ENCODE results near the gene PLEKHF1. TPM values are rescaled to one million over a fixed set of nuclear protein-coding genes. Genes with fewer than 3 reads are reported as not detected.

Gene PLEKHF1
- total RNA-seq, 4 donors from 2014 or later = 8.6 to 38.8 (median 14.2) TPM

- Histone ChIP-seq H3K36me3 (peaks cover 0 to 13% (median 2%) of the 10 kb centered on the region in 4 donors), H3K4me3 (no peak overlapping the region), H3K27ac (no peak overlapping the region), H3K9me3 (no peaks in the 10 kb centered on the region), H3K27me3 (no peaks in the 10 kb centered on the region), H3K4me1 (peaks cover 0 to 17% (median 3%) of the 10 kb centered on the region in 4 donors)
- no peak for DNase-seq
- WGBS, 2 donors (ENCODE audit: low coverage in 1 of 2) = 82% methylated on average over 12 to 14 of the region's 14 CpGs
- intact Hi-C loops (cut with DNase I; ENCODE audit: low total_unique reads) = no loop called here
- TF ChIP-seq POLR2A (IDR thresholded peaks at IDR 0.05) = no peak
- TF ChIP-seq CTCF (IDR thresholded peaks at IDR 0.05) = no peak
- TF ChIP-seq EP300 (IDR thresholded peaks at IDR 0.05; ENCODE audit: low read depth) = no peak
- TF ChIP-seq POLR2AphosphoS5 (IDR thresholded peaks at IDR 0.05) = no peak
- in situ Hi-C loops (cut with MboI; ENCODE audit: low pct_ligation_motif_present in 1 of 4, low pct_unique_long_range_greater_than_20kb in 1 of 4, low sequenced_read_pairs in 3 of 4) = loop anchor here in 1 of 4 donors (25.0 kb wide), 1 partner anchor 93 kb away; the partner anchor contains the start of gene POP4
Observed at GRCh38 chr19:29704562-29705558, 39.6 kb downstream of the PLEKHF1 start.

- intact Hi-C loops (cut with DNase I; ENCODE audit: low total_unique reads) = no loop called here
- in situ Hi-C loops (cut with MboI; ENCODE audit: low pct_ligation_motif_present in 1 of 4, low pct_unique_long_range_greater_than_20kb in 1 of 4, low sequenced_read_pairs in 3 of 4) = loop anchor here in 1 of 4 donors (25.0 kb wide), 1 partner anchor 93 kb away; the partner anchor contains the start of gene POP4
Observed at GRCh38 chr19:29705706-29706105, 40.4 kb downstream of the PLEKHF1 start.

GRCh38 chr19:29706635-29707034 lies 41.4 kb downstream of the PLEKHF1 start:
- Histone ChIP-seq H3K4me1 (peaks cover 0 to 22% (median 3%) of the 10 kb centered on the region in 4 donors), H3K36me3 (peaks cover 0 to 13% (median 2%) of the 10 kb centered on the region in 4 donors), H3K4me3 (no peak overlapping the region), H3K27me3 (no peaks in the 10 kb centered on the region), H3K9me3 (no peaks in the 10 kb centered on the region), H3K27ac (no peak overlapping the region)
- TF ChIP-seq POLR2A (IDR thresholded peaks at IDR 0.05) (no peak), POLR2AphosphoS5 (IDR thresholded peaks at IDR 0.05) (no peak), CTCF (IDR thresholded peaks at IDR 0.05) (no peak), EP300 (IDR thresholded peaks at IDR 0.05; ENCODE audit: low read depth) (no peak)
- intact Hi-C loops (cut with DNase I; ENCODE audit: low total_unique reads) (no loop called here), in situ Hi-C loops (cut with MboI; ENCODE audit: low pct_ligation_motif_present in 1 of 4, low pct_unique_long_range_greater_than_20kb in 1 of 4, low sequenced_read_pairs in 3 of 4) (loop anchor here in 1 of 4 donors (25.0 kb wide), 1 partner anchor 94 kb away; the partner anchor contains the start of gene POP4)
- DNase-seq = no peak
- WGBS, 2 donors (ENCODE audit: low coverage in 1 of 2) = 85 to 100% methylated on average over 2 to 6 of the region's 6 CpGs

More at GRCh38 chr19:29705706-29706105, 40.4 kb downstream of the PLEKHF1 start:
- 91 to 100% methylated on average over 3 to 9 of the region's 9 CpGs for WGBS, 2 donors (ENCODE audit: low coverage in 1 of 2)
- TF ChIP-seq POLR2A (IDR thresholded peaks at IDR 0.05) (no peak), EP300 (IDR thresholded peaks at IDR 0.05; ENCODE audit: low read depth) (no peak), CTCF (IDR thresholded peaks at IDR 0.05) (no peak), POLR2AphosphoS5 (IDR thresholded peaks at IDR 0.05) (no peak)
- H3K4me3 ChIP-seq = no peak overlapping the region
- H3K4me1 ChIP-seq = peaks cover 0 to 18% (median 3%) of the 10 kb centered on the region in 4 donors
- H3K9me3 ChIP-seq = no peaks in the 10 kb centered on the region
- DNase-seq = no peak
- no peak overlapping the region for H3K27ac ChIP-seq
- H3K36me3 ChIP-seq = peaks cover 0 to 13% (median 2%) of the 10 kb centered on the region in 4 donors
- no peaks in the 10 kb centered on the region for H3K27me3 ChIP-seq
